ENCODE measurements around the gene FSIP1. TPM values are rescaled to one million over a fixed set of nuclear protein-coding genes. Genes with fewer than 3 reads are reported as not detected.

Gene FSIP1
- total RNA-seq, 6 experiments from 2014 or later: 0.07 to 0.74 (median 0.35) TPM; not detected in 1

DNA sequence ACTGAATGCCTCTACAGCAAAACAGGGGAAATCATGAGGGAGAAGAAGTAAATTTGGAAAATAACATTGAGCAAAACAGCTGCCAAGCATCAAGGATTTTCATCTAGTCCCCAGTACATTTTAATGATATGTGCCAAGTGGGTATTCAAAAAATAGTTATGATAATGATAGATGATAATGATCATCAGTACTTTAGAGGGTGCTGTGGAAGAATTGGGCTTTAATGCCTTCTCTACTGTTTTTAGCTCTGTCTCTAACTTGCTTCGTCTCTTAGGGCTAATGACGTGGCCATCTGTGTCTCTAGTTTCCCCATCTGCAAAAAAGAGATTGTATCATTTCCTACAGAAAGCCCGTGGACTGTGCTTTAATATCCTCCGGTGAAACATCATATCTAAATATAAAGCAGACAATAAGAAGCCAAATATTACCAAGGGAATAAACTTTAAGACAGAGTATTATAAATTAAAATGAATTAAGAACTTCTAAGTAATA is 10.2 kb upstream of the FSIP1 start:
- Histone ChIP-seq H3K9me3 (no peaks in the 10 kb centered on the region), H3K27me3 (no peaks in the 10 kb centered on the region), H3K4me3 (no peak overlapping the region), H3K27ac (no peak overlapping the region), H3K36me3 (no peaks in the 10 kb centered on the region), H3K4me1 (no peaks in the 10 kb centered on the region)
- intact Hi-C loops (cut with DNase I): loop anchor here (5.0 to 10.0 kb wide), 2 partner anchors 79 to 82 kb away; no protein-coding TSS in a partner anchor
- DNase-seq: no peak
- no peak for ATAC-seq
- TF ChIP-seq, protein P1, sequence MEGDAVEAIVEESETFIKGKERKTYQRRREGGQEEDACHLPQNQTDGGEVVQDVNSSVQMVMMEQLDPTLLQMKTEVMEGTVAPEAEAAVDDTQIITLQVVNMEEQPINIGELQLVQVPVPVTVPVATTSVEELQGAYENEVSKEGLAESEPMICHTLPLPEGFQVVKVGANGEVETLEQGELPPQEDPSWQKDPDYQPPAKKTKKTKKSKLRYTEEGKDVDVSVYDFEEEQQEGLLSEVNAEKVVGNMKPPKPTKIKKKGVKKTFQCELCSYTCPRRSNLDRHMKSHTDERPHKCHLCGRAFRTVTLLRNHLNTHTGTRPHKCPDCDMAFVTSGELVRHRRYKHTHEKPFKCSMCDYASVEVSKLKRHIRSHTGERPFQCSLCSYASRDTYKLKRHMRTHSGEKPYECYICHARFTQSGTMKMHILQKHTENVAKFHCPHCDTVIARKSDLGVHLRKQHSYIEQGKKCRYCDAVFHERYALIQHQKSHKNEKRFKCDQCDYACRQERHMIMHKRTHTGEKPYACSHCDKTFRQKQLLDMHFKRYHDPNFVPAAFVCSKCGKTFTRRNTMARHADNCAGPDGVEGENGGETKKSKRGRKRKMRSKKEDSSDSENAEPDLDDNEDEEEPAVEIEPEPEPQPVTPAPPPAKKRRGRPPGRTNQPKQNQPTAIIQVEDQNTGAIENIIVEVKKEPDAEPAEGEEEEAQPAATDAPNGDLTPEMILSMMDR (IDR thresholded peaks at IDR 0.05): no peak
- no peak for TF ChIP-seq POLR2A (IDR thresholded peaks at IDR 0.05)
- WGBS (ENCODE audit: insufficient coverage, low coverage, low lambda C conversion rate, missing lambda C conversion rate): 24% methylated on average over 4 of the region's 4 CpGs

- intact Hi-C loops (cut with DNase I): loop anchor here (5.0 to 10.0 kb wide), 2 partner anchors 80 to 83 kb away; no protein-coding TSS in a partner anchor
- Histone ChIP-seq H3K4me3 (no peak overlapping the region), H3K4me1 (no peaks in the 10 kb centered on the region), H3K27ac (no peak overlapping the region), H3K36me3 (no peaks in the 10 kb centered on the region), H3K27me3 (no peaks in the 10 kb centered on the region), H3K9me3 (no peaks in the 10 kb centered on the region)
- TF ChIP-seq, protein P1 (IDR thresholded peaks at IDR 0.05): no peak
- TF ChIP-seq POLR2A (IDR thresholded peaks at IDR 0.05): no peak
- WGBS (ENCODE audit: insufficient coverage, low coverage, low lambda C conversion rate, missing lambda C conversion rate): 62% methylated on average over 4 of the region's 5 CpGs
- ATAC-seq: no peak
- no peak for DNase-seq
Observed at GRCh38 chr15:39792025-39792843, 9.6 kb upstream of the FSIP1 start.

DNA sequence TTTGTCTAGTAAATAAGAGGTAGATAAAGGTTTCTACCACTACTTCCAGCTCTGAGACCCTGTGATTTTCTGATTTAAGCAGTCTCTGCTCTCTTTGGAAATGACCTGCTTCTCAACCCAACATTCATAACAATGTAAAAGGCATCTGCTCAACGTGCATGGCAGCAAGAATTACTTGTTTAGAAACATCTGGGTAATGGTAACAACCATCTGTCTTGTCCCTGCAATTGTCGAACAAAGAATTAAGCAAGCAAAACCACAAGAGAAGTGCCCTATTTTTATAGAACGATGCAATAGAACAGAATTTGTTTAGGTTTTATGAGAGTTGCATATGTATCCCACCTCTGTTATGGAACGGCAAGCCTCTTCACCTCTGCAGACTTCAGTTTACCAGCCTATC is 7.1 kb upstream of the FSIP1 start:
- ATAC-seq: no peak
- H3K4me3 ChIP-seq: no peak overlapping the region

GRCh38 chr15:39788800-39789565 is 6.3 kb upstream of the FSIP1 start:
- no peak overlapping the region for H3K27ac ChIP-seq
- ATAC-seq: no peak
- no peak for DNase-seq
- H3K4me1 ChIP-seq: peaks cover 0 to 13% (median 7%) of the 10 kb centered on the region in 4 donors
- H3K27me3 ChIP-seq: no peaks in the 10 kb centered on the region
- H3K36me3 ChIP-seq: no peaks in the 10 kb centered on the region
- intact Hi-C loops (cut with DNase I): no loop called here
- H3K9me3 ChIP-seq: no peaks in the 10 kb centered on the region
- no peak for TF ChIP-seq POLR2A (IDR thresholded peaks at IDR 0.05)
- TF ChIP-seq, protein P1 (IDR thresholded peaks at IDR 0.05): no peak
- WGBS (ENCODE audit: insufficient coverage, low coverage, low lambda C conversion rate, missing lambda C conversion rate): 76% methylated on average over 3 of the region's 3 CpGs
- H3K4me3 ChIP-seq: no peak overlapping the region

More for the DNA sequence above, 7.1 kb upstream of the FSIP1 start:
- no peak for DNase-seq
- H3K36me3 ChIP-seq: no peaks in the 10 kb centered on the region
- intact Hi-C loops (cut with DNase I): loop anchor here (5.0 to 10.0 kb wide), 2 partner anchors 83 to 85 kb away; no protein-coding TSS in a partner anchor
- TF ChIP-seq POLR2A (IDR thresholded peaks at IDR 0.05): no peak
- TF ChIP-seq, protein P1 (IDR thresholded peaks at IDR 0.05): no peak
- no peaks in the 10 kb centered on the region for H3K9me3 ChIP-seq
- WGBS (ENCODE audit: insufficient coverage, low coverage, low lambda C conversion rate, missing lambda C conversion rate): 58% methylated on average over 4 of the region's 4 CpGs
- no peak overlapping the region for H3K27ac ChIP-seq
- H3K27me3 ChIP-seq: no peaks in the 10 kb centered on the region
- peaks cover 0 to 12% (median 7%) of the 10 kb centered on the region in 4 donors for H3K4me1 ChIP-seq
